SK-N-SH treated with all-trans-retinoic acid at 6 μM for 48 hours (cell line): ENCODE measurements around the gene LMCD1.

Source experiments
- ESRRG ChIP-seq: fragments of 250-450 bp; sonication (Bioruptor Pico); IDR thresholded peaks from 2 replicates; pipeline ENCODE4 v1.6.1; 2021; ENCODE audit warnings: mild to moderate bottlenecking
- PATZ1 ChIP-seq: fragments of 250-450 bp; sonication (Bioruptor Pico); IDR thresholded peaks from 2 replicates; pipeline ENCODE4 v1.8.0; 2020; ENCODE audit warnings: mild to moderate bottlenecking, moderate library complexity, borderline replicate concordance
- TSHZ2 ChIP-seq: fragments of 250-450 bp; sonication (Bioruptor Pico); IDR thresholded peaks from 2 replicates; pipeline ENCODE4 v1.5.0; 2020; ENCODE audit warnings: mild to moderate bottlenecking, moderate library complexity
- ZC3H10 ChIP-seq: fragments of 250-450 bp; sonication (Bioruptor Pico); IDR thresholded peaks from 2 replicates; pipeline ENCODE4 v1.5.1; 2021; ENCODE audit warnings: mild to moderate bottlenecking, moderate library complexity

GRCh38 chr3:8464668-8465067 lies 37.0 kb upstream of the LMCD1 start:
- TF ChIP-seq PATZ1 (CRISPR knock-in tag) = no peak
- no peak for TF ChIP-seq ESRRG (CRISPR knock-in tag)
- no peak for TF ChIP-seq ZC3H10 (CRISPR knock-in tag)
- 0 out of 2 replicates have a peak, but pooled peaks have one; percentile 61 for TF ChIP-seq TSHZ2 (CRISPR knock-in tag)
